K562 (cell line): Measurements from ENCODE around the gene ZFP36. TPM values are rescaled to one million over a fixed set of nuclear protein-coding genes. Genes with fewer than 3 reads are reported as not detected.
A peak's percentile ranks its signal among the peaks of the same experiment; 100 is the strongest.

Experiments
- EP300 ChIP-seq: IDR thresholded peaks from 2 replicates; pipeline ENCODE4 v1.6.1; 2012; ENCODE audit warnings: low read length, improper control_type of control experiment
- KDM5B ChIP-seq: fragments of 200-600 bp; sonication (generic); IDR thresholded peaks from 2 replicates; pipeline ENCODE4 v1.6.1; 2012; ENCODE audit warnings: low read depth, mild to moderate bottlenecking, moderate library complexity, low read length, control low read depth, inconsistent platforms; ENCODE audit not compliant: insufficient replicate concordance
- MAFK ChIP-seq: IDR thresholded peaks from 2 replicates; pipeline ENCODE4 v1.6.1; 2011; ENCODE audit warnings: low read length, improper control_type of control experiment
- MTA2 ChIP-seq: fragments of 450-650 bp; IDR thresholded peaks from 2 replicates; pipeline ENCODE4 v1.6.1; 2016; ENCODE audit warnings: low read depth
- MXI1 ChIP-seq: IDR thresholded peaks from 2 replicates; pipeline ENCODE4 v1.6.1; 2011; ENCODE audit warnings: low read depth, mild to moderate bottlenecking, improper control_type of control experiment, low read length
- NCOA6 ChIP-seq: fragments of 450-650 bp; IDR thresholded peaks from 2 replicates; pipeline ENCODE4 v1.6.1; 2017; ENCODE audit warnings: mild to moderate bottlenecking
- RBFOX2 ChIP-seq: fragments of 200-400 bp; formaldehyde crosslinking; IDR thresholded peaks from 2 replicates; pipeline ENCODE4 v1.6.1; 2017; ENCODE audit warnings: low read depth, mild to moderate bottlenecking, low read length, moderate library complexity
- RBM22 ChIP-seq: fragments of 200-400 bp; formaldehyde crosslinking; IDR thresholded peaks from 2 replicates; pipeline ENCODE4 v1.6.1; 2018; ENCODE audit warnings: low read length, low read depth; ENCODE audit not compliant: poor library complexity, severe bottlenecking
- RNF2 ChIP-seq: sonication (generic); IDR thresholded peaks from 2 replicates; pipeline ENCODE4 v1.6.1; 2016
- SMAD3 ChIP-seq: fragments of 450-650 bp; formaldehyde crosslinking; conservative IDR thresholded peaks from 2 replicates; pipeline ENCODE4 v1.4.0; 2020; ENCODE audit warnings: mild to moderate bottlenecking
- STAT5B ChIP-seq: fragments of 250-450 bp; sonication (Bioruptor Pico); IDR thresholded peaks from 2 replicates; pipeline ENCODE4 v1.8.0; 2021; ENCODE audit warnings: mild to moderate bottlenecking, inconsistent platforms
- SUPT5H ChIP-seq: fragments of 450-650 bp; IDR thresholded peaks from 2 replicates; pipeline ENCODE4 v1.6.1; 2016
- TSHZ1 ChIP-seq: fragments of 250-450 bp; sonication (Bioruptor Pico); IDR thresholded peaks from 2 replicates; pipeline ENCODE4 v1.4.0; 2020; ENCODE audit warnings: mild to moderate bottlenecking, moderate library complexity
- ZBTB1 ChIP-seq: sonication (generic); formaldehyde crosslinking; IDR thresholded peaks from 2 replicates; pipeline ENCODE4 v1.8.1; 2023; ENCODE audit warnings: missing genetic modification reagents, low read depth, mild to moderate bottlenecking, borderline replicate concordance
- ZKSCAN1 ChIP-seq: fragments of 150-350 bp; IDR thresholded peaks from 2 replicates; pipeline ENCODE4 v1.6.1; 2016; ENCODE audit warnings: low read depth, low read length
- ZNF224 ChIP-seq: sonication (generic); formaldehyde crosslinking; IDR thresholded peaks from 2 replicates; pipeline ENCODE4 v1.8.0; 2022; ENCODE audit warnings: mild to moderate bottlenecking, missing genetic modification reagents
- ZNF239 ChIP-seq: fragments of 250-450 bp; sonication (Bioruptor Pico); IDR thresholded peaks from 2 replicates; pipeline ENCODE4 v1.4.0; 2020; ENCODE audit warnings: mild to moderate bottlenecking
- ZNF263 ChIP-seq: sonication (generic); formaldehyde crosslinking; IDR thresholded peaks from 2 replicates; pipeline ENCODE4 v1.8.0; 2022; ENCODE audit warnings: mild to moderate bottlenecking, missing genetic modification reagents, borderline replicate concordance
- ZNF408 ChIP-seq: fragments of 250-450 bp; sonication (Bioruptor Pico); IDR thresholded peaks from 2 replicates; pipeline ENCODE4 v1.4.0; 2020; ENCODE audit warnings: low read depth, mild to moderate bottlenecking, moderate library complexity
- polyA plus RNA-seq, 8 experiments: library from polyadenylated mRNA; depleted of rRNA in 4 of 8; stranded (reverse) in 5 of 8; unstranded in 3 of 8; fragments of >200 nt; fragmentation: Nextera tagmentation in 2 of 8; fragmentation: Illumina TruSeq in 1 of 8; extraction: Ambion mirVana in 2 of 8; extraction: Trizol in 1 of 8; gene quantifications; 2 replicates each; pipeline versions ENCODE4 v1.2.1 to v1.2.3, GENCODE V29; 2011 to 2014; ENCODE audit warnings: inconsistent platforms in 1 of 8, missing spikeins in 1 of 8
- total RNA-seq, 7 experiments: library from RNA; depleted of rRNA in 6 of 7; stranded (reverse); fragments of >200 nt in 6 of 7; fragmentation: Illumina TruSeq in 2 of 7; extraction: Trizol in 2 of 7; gene quantifications; 2 replicates each; pipeline versions ENCODE4 v1.2.1 to v1.2.3, GENCODE V29; 2011 to 2021; ENCODE audit warnings: low replicate concordance in 1 of 7
- TF ChIP-seq, protein P1 (sequence below): conservative IDR thresholded peaks from 2 replicates; pipeline ENCODE4 v1.6.1; 2011; ENCODE audit warnings: low read depth, mild to moderate bottlenecking, low read length; ENCODE audit not compliant: control insufficient read depth
- TF ChIP-seq, protein P2 (sequence below): sonication (generic); formaldehyde crosslinking; IDR thresholded peaks from 2 replicates; pipeline ENCODE4 v1.9.0; 2022; ENCODE audit warnings: mild to moderate bottlenecking, missing genetic modification reagents
- TF ChIP-seq, protein P3 (sequence below): fragments of 200-800 bp; sonication (Bioruptor generic); IDR thresholded peaks from 2 replicates; pipeline ENCODE4 v1.6.1; 2017; ENCODE audit warnings: missing genetic modification characterization, missing compliant biosample characterization
- TF ChIP-seq, protein P4 (sequence below): fragments of 450-650 bp; formaldehyde crosslinking; IDR thresholded peaks from 2 replicates; pipeline ENCODE4 v1.4.0; 2022; ENCODE audit warnings: mild to moderate bottlenecking, moderate library complexity

Gene ZFP36
- total and polyA plus RNA-seq, 9 of the 15 experiments (the other 6 are each of a cell fraction or from before 2014, with no cell fraction given): 1.0 to 20.1 (median 3.5) TPM

GRCh38 chr19:39385629-39386411 is 20.8 kb upstream of the ZFP36 start (continued):
- TF ChIP-seq TSHZ1: no peak
- TF ChIP-seq MXI1: no peak
- no peak for TF ChIP-seq ZNF239
- no peak for TF ChIP-seq ZNF408 (CRISPR knock-in tag)
- TF ChIP-seq, protein P1, sequence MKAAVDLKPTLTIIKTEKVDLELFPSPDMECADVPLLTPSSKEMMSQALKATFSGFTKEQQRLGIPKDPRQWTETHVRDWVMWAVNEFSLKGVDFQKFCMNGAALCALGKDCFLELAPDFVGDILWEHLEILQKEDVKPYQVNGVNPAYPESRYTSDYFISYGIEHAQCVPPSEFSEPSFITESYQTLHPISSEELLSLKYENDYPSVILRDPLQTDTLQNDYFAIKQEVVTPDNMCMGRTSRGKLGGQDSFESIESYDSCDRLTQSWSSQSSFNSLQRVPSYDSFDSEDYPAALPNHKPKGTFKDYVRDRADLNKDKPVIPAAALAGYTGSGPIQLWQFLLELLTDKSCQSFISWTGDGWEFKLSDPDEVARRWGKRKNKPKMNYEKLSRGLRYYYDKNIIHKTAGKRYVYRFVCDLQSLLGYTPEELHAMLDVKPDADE: no peak
- no peak for TF ChIP-seq ZNF224 (CRISPR knock-in tag)
- no peak for TF ChIP-seq ZBTB1 (CRISPR knock-in tag)
- TF ChIP-seq RNF2: no peak
- TF ChIP-seq EP300: no peak
- TF ChIP-seq STAT5B: no peak
- no peak for TF ChIP-seq RBM22
- peak; percentile 34; the same call in 1 of the 2 replicates for TF ChIP-seq RBFOX2
- TF ChIP-seq MAFK: no peak
- TF ChIP-seq, protein P2, sequence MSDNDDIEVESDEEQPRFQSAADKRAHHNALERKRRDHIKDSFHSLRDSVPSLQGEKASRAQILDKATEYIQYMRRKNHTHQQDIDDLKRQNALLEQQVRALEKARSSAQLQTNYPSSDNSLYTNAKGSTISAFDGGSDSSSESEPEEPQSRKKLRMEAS (CRISPR knock-in tag): no peak
- TF ChIP-seq KDM5B: no peak
- TF ChIP-seq SUPT5H: no peak
- TF ChIP-seq MTA2: no peak
- no peak for TF ChIP-seq SMAD3 (CRISPR knock-in tag)
- TF ChIP-seq, protein P3, sequence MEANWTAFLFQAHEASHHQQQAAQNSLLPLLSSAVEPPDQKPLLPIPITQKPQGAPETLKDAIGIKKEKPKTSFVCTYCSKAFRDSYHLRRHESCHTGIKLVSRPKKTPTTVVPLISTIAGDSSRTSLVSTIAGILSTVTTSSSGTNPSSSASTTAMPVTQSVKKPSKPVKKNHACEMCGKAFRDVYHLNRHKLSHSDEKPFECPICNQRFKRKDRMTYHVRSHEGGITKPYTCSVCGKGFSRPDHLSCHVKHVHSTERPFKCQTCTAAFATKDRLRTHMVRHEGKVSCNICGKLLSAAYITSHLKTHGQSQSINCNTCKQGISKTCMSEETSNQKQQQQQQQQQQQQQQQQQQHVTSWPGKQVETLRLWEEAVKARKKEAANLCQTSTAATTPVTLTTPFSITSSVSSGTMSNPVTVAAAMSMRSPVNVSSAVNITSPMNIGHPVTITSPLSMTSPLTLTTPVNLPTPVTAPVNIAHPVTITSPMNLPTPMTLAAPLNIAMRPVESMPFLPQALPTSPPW (CRISPR knock-in tag): no peak
- TF ChIP-seq, protein P4, sequence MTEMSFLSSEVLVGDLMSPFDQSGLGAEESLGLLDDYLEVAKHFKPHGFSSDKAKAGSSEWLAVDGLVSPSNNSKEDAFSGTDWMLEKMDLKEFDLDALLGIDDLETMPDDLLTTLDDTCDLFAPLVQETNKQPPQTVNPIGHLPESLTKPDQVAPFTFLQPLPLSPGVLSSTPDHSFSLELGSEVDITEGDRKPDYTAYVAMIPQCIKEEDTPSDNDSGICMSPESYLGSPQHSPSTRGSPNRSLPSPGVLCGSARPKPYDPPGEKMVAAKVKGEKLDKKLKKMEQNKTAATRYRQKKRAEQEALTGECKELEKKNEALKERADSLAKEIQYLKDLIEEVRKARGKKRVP (CRISPR knock-in tag): no peak
- TF ChIP-seq NCOA6: no peak
- TF ChIP-seq ZKSCAN1: no peak
- no peak for TF ChIP-seq ZNF263 (CRISPR knock-in tag)
